Activated T-cell treated with anti-CD3 and anti-CD28 coated beads, Interleukin-2, amount 50 U/mL, for 48 hours (primary cell): ENCODE data around the gene PIK3IP1.

Source experiments
- DNase-seq, 2 experiments: peaks; one replicate each; pipeline ENCODE4 v3.0.0-alpha.2; 2020

PIK3IP1 gene

DNA sequence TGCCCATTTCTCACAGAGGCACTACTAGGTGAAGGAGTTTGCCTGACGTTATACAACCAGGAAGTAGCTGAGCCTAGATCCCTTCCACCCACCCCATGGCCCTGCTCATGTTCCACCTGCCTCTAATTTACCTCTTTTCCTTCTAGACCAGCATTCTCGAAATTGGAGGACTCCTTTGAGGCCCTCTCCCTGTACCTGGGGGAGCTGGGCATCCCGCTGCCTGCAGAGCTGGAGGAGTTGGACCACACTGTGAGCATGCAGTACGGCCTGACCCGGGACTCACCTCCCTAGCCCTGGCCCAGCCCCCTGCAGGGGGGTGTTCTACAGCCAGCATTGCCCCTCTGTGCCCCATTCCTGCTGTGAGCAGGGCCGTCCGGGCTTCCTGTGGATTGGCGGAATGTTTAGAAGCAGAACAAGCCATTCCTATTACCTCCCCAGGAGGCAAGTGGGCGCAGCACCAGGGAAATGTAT, 14.1 kb downstream of the PIK3IP1 start:
- DNase-seq = no peak

GRCh38 chr22:31277741-31278140, 14.5 kb downstream of the PIK3IP1 start:
- DNase-seq = no peak

- no peak for DNase-seq
Observed at GRCh38 chr22:31276426-31277167, 15.7 kb downstream of the PIK3IP1 start.

GRCh38 chr22:31275576-31275975, 16.7 kb downstream of the PIK3IP1 start:
- DNase-seq = no peak

DNA sequence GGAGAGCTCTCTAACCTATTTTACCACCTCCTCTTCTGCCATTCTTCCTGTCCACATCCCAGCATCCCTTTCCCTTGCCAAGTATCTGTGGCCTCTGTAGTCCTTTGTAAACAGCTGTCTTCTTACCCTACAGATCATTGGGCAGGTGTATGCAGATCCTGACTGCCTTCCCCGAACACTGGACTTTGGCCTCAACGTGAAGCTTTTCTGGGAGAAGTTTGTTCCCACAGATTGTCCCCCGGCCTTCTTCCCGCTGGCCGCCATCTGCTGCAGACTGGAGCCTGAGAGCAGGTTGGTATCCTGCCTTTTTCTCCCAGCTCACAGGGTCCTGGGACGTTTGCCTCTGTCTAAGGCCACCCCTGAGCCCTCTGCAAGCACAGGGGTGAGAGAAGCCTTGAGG, 17.3 kb downstream of the PIK3IP1 start:
- no peak for DNase-seq

- no peak for DNase-seq
Observed at GRCh38 chr22:31274017-31274416, 18.3 kb downstream of the PIK3IP1 start.

- DNase-seq = peak; percentile 63 to 64
Observed at GRCh38 chr22:31272522-31273446, 19.5 kb downstream of the PIK3IP1 start.

- DNase-seq = no peak
Observed at GRCh38 chr22:31271485-31271884, 20.8 kb downstream of the PIK3IP1 start.

- DNase-seq = no peak
Observed at GRCh38 chr22:31271026-31271425, 21.3 kb downstream of the PIK3IP1 start.

- no peak for DNase-seq
Observed at GRCh38 chr22:31269892-31270579, 22.3 kb downstream of the PIK3IP1 start.

- DNase-seq = no peak
Observed at GRCh38 chr22:31268281-31268680, 24.0 kb downstream of the PIK3IP1 start.

GRCh38 chr22:31263896-31264640, 28.2 kb downstream of the PIK3IP1 start:
- no peak for DNase-seq

GRCh38 chr22:31262312-31263133, 29.8 kb downstream of the PIK3IP1 start:
- DNase-seq = no peak

DNA sequence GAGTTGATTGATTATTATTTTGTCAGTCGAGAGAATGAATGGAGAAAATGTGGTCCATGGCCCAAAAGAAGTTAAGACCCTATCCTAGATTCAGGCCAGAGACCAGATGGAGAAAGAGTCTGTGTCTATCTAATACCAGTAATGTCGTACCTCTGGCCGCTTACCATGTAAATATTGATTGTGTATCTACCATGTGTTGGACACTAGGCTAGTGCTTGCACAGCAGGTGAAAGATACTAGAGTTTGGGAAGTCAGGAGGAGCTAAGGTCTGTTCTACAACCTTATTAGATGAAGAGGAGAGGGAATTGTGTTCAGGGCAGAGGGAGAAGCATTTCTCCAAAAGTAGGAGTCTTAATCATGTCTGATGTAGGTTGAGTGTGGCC, 31.8 kb downstream of the PIK3IP1 start:
- no peak for DNase-seq

- DNase-seq = no peak
Observed at GRCh38 chr22:31259798-31260473, 32.4 kb downstream of the PIK3IP1 start.

- DNase-seq = no peak
Observed at GRCh38 chr22:31253949-31254348, 38.3 kb downstream of the PIK3IP1 start.

DNA sequence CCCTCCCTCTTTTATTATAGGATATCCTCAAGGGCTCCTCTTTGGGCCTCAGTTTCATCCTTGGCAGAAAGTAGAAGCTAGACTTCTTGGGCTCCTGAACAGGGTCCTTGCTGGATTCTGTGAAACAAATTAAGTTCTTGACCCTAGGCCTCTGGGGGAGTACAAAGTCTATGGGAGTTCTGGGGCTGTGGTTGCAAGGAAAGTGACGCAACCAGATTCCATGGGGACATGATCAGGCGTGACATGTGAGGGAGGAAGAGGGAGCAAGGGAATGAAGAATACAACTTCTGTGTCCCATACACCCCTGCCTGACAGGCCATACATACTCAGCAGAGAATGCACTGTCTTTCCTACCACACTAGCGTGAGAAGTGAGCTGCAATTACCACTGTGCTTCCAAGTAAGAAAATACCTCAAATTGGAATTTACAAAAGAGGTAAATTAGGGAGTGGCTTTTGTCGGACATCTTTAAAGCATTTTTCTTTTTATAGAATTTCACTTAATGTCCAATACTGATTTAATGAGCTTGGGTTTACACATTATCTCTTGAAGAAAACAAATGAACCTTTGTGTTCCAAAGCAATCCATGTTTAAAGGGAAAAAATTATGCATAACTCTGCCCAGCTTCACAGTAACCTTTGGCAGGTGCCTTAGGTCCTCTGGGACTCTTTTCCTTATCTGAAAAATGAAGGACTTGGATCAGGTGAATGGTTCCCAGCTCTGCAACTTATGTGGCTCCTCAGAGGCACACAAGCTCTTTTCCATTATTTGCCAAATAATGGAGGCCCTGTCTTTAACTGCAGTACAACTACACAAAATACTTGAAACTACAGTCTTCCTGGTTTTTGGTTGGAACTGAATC, 41.3 kb downstream of the PIK3IP1 start:
- DNase-seq = no peak

DNA sequence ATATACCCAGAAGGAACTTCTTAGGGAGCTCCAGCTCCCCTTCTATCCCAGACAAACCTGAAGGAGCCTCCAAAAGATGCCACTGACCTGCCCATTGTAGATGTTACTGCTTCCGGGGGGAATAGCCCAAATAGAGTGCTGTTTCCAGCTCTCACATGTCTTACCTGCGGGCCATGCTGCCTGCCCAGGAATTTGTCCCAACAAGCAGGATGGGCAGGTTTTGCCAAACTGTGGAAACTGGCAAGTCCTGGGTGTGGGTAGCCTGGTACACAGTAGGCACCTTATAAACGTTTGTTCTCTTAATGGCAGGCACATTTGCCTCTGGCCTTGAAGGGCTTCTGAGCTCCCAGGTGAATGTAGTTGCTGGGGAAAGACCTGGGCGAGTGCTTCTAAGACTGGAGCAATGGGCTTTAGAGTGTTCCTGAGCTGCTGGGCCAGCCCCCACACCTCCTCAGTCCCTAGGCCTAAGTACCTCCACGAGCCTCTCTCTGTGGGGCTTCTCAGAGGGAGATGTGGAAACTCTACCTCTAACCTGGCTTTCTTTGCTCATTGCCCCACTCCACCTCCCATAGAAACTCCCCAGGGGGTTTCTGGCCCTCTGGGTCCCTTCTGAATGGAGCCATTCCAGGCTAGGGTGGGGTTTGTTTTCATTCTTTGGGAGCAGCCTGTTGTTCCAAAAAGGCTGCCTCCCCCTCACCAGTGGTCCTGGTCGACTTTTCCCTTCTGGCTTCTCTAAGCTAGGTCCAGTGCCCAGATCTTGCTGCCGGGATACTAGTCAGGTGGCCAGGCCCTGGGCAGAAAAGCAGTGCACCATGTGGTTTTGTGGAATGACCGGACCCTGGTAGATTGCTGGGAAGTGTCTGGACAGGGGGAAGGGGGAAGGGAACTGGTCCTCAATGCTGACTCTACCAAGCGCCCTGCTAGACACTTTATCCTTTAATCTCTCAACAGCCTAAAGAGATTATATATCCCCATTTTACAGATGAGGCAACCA, 43.0 kb downstream of the PIK3IP1 start:
- DNase-seq = no peak
